Peyer's patch (tissue), 4 donors: ENCODE results near the gene AP5S1. TPM values are rescaled to one million over a fixed set of nuclear protein-coding genes. Genes with fewer than 3 reads are reported as not detected.
A peak's percentile ranks its signal among the peaks of the same experiment; 100 is the strongest.

Experiments
- DNase-seq, 3 donors: peaks; one replicate each; pipeline ENCODE4 v3.0.0-alpha.2; 2017 to 2019
- H3K27ac ChIP-seq, 4 donors: fragments of 200-600 bp; sonication (generic); one replicate each; pipeline ENCODE4 v1.5.1; 2016 to 2019
- H3K27me3 ChIP-seq, 2 donors: fragments of 200-600 bp; sonication (generic); one replicate each; pipeline ENCODE4 v1.5.1; 2019
- H3K36me3 ChIP-seq, 3 donors: fragments of 200-600 bp; sonication (generic); one replicate each; pipeline ENCODE4 v1.5.1; 2016 to 2019
- H3K4me1 ChIP-seq, 4 donors: fragments of 200-600 bp; sonication (generic); one replicate each; pipeline ENCODE4 v1.5.1; 2016 to 2019
- H3K4me3 ChIP-seq, 4 donors: fragments of 200-600 bp; sonication (generic); 1 replicate in 3 of 4; 2 replicates in 1 of 4; pipeline ENCODE4 v1.5.1; 2016 to 2019; ENCODE audit warnings: mild to moderate bottlenecking in 1 of 4
- H3K9me3 ChIP-seq, 4 donors: fragments of 200-600 bp; sonication (generic); one replicate each; pipeline ENCODE4 v1.5.1; 2016 to 2019; ENCODE audit warnings: mild to moderate bottlenecking in 1 of 4
- POLR2A ChIP-seq, 2 donors: fragments of 450-650 bp; IDR thresholded peaks; one replicate each; pipeline ENCODE4 v1.5.1; 2017; ENCODE audit warnings: antibody characterized with exemption in 2 of 2, mild to moderate bottlenecking in 2 of 2, moderate library complexity in 2 of 2
- total RNA-seq, 4 donors: library from RNA; depleted of rRNA; stranded (reverse); fragments of >200 nt; gene quantifications; one replicate each; pipeline ENCODE4 v1.1.0, GENCODE V29; 2016
- TF ChIP-seq, protein P1 (sequence below), 6 experiments: fragments of 450-650 bp in 4 of 6; fragments of 200-600 bp in 2 of 6; sonication (generic) in 1 of 6; IDR thresholded peaks; one replicate each; pipeline ENCODE4 v1.5.1; 2017 to 2019; ENCODE audit warnings: antibody characterized with exemption in 6 of 6, mild to moderate bottlenecking in 3 of 6, moderate library complexity in 1 of 6

AP5S1 gene
- total RNA-seq, 4 donors from 2014 or later = 11.6 to 26.4 (median 22.5) TPM

DNA sequence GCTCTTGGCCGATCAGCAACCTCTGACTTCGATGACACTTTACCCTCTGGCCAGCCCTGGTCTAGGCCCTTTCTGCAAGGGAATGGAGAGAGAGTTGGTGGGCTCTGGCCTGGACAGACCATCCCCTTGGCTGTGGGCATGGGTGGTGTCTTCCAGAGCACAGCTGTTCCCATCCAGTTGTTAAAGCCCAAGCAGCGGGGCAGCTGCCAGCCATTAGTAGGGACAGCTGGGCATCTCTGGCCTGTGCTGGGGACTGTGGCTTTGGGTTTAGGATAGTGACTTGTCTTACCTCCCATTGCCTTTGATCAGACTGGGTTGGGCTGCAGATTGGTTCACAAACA, 21.5 kb upstream of the AP5S1 start:
- peaks cover 0 to 37% (median 0%) of the 10 kb centered on the region in 3 donors for H3K36me3 ChIP-seq
- peak overlapping the region; percentile 96 to 97 (median 96) for H3K27ac ChIP-seq
- no peak for DNase-seq
- no peaks in the 10 kb centered on the region for H3K27me3 ChIP-seq
- peaks cover 16 to 43% (median 36%) of the 10 kb centered on the region in 4 donors for H3K4me1 ChIP-seq
- TF ChIP-seq, protein P1, sequence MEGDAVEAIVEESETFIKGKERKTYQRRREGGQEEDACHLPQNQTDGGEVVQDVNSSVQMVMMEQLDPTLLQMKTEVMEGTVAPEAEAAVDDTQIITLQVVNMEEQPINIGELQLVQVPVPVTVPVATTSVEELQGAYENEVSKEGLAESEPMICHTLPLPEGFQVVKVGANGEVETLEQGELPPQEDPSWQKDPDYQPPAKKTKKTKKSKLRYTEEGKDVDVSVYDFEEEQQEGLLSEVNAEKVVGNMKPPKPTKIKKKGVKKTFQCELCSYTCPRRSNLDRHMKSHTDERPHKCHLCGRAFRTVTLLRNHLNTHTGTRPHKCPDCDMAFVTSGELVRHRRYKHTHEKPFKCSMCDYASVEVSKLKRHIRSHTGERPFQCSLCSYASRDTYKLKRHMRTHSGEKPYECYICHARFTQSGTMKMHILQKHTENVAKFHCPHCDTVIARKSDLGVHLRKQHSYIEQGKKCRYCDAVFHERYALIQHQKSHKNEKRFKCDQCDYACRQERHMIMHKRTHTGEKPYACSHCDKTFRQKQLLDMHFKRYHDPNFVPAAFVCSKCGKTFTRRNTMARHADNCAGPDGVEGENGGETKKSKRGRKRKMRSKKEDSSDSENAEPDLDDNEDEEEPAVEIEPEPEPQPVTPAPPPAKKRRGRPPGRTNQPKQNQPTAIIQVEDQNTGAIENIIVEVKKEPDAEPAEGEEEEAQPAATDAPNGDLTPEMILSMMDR (IDR thresholded peaks at IDR 0.05) = no peak
- no peak for TF ChIP-seq POLR2A (IDR thresholded peaks at IDR 0.05)
- H3K9me3 ChIP-seq = no peaks in the 10 kb centered on the region
- H3K4me3 ChIP-seq = no peak overlapping the region

DNA sequence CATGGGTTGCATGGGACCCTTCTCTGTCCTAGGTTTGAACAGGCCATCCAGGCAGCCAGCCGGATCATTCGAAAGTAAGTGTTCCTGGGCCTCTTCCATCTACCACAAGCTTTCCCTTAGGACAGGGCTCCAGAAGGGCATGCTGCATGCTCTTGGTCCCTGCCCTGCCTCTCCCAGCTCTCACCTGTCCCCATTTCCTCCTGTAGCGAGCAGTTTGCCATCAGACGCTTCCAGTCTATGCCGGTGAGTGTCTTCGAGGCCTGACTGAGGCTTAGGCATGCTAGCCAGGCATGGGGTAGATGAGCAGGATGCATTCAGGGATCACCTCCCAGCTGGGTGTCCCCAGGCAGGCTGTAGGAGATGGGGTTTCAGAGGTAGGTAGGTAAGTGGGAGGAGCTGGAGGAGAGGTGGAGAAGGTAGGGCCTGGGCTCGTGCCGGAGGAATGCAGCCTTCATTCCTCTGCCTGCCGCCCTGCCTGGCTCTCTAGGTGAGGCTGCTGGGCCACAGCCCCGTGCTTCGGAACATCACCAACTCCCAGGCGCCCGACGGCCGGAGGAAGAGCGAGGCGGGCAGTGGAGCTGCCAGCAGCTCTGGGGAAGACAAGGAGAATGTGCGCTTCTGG, 20.0 kb upstream of the AP5S1 start:
- TF ChIP-seq POLR2A (IDR thresholded peaks at IDR 0.05) = no peak
- TF ChIP-seq, protein P1 (IDR thresholded peaks at IDR 0.05) = no peak
- Histone ChIP-seq H3K27ac (peak overlapping the region in 3 of 4 donors; percentile 96 to 97 (median 96)), H3K4me3 (no peak overlapping the region), H3K4me1 (peaks cover 16 to 48% (median 36%) of the 10 kb centered on the region in 4 donors), H3K27me3 (no peaks in the 10 kb centered on the region), H3K36me3 (peaks cover 0 to 52% (median 0%) of the 10 kb centered on the region in 3 donors), H3K9me3 (no peaks in the 10 kb centered on the region)
- no peak for DNase-seq

DNA sequence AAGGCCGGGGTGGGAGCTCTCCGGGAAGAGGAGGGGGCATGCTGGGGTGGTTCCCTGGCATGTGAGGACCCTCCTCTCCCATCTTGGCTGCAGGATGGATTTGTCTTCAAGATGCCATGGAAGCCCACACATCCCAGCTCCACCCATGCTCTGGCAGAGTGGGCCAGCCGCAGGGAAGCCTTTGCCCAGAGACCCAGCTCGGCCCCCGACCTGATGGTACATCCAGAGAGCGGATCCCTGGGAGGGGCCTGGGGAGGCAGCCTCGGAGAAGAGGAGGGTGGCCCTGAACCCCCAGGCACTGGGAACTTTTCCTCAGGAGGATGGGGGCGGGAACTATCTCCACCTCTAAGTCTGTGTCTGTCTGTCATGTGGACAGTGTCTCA, 19.5 kb upstream of the AP5S1 start:
- peak overlapping the region in 3 of 4 donors; percentile 96 to 97 (median 96) for H3K27ac ChIP-seq

DNA sequence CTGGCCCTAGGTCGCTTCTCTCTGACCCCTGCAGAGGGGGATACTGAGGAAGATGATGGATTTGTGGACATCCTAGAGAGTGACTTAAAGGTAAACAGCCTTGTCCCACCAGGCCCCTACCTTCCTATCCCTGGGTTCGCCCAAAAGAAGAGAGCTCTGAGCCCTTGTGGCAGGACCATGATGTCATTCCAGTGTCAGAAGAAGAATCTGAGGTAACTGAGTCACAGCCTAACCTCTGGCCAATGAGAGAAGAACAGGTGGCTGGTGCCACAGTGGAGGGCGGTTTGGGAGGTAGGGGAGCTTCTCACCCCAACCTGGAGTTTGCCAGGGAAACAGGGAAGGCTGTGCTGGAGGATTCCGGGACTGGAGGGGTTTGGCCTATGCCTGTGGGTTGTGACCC, 19.0 kb upstream of the AP5S1 start:
- peaks cover 21 to 57% (median 36%) of the 10 kb centered on the region in 4 donors for H3K4me1 ChIP-seq
- no peaks in the 10 kb centered on the region for H3K9me3 ChIP-seq
- H3K27ac ChIP-seq = peak overlapping the region in 1 of 4 donors; percentile 96
- peak in 1 of 3 donors; percentile 12 for DNase-seq
- H3K36me3 ChIP-seq = peaks cover 0 to 52% (median 0%) of the 10 kb centered on the region in 3 donors
- no peak overlapping the region for H3K4me3 ChIP-seq
- TF ChIP-seq, protein P1 (IDR thresholded peaks at IDR 0.05) = no peak
- no peak for TF ChIP-seq POLR2A (IDR thresholded peaks at IDR 0.05)
- H3K27me3 ChIP-seq = no peaks in the 10 kb centered on the region

More for the DNA sequence above, 19.5 kb upstream of the AP5S1 start:
- peaks cover 17 to 53% (median 36%) of the 10 kb centered on the region in 4 donors for H3K4me1 ChIP-seq
- peak in 1 of 3 donors; percentile 45 for DNase-seq
- TF ChIP-seq, protein P1 (IDR thresholded peaks at IDR 0.05) = no peak
- TF ChIP-seq POLR2A (IDR thresholded peaks at IDR 0.05) = no peak
- H3K36me3 ChIP-seq = peaks cover 0 to 52% (median 0%) of the 10 kb centered on the region in 3 donors
- H3K4me3 ChIP-seq = no peak overlapping the region
- H3K27me3 ChIP-seq = no peaks in the 10 kb centered on the region
- no peaks in the 10 kb centered on the region for H3K9me3 ChIP-seq

DNA sequence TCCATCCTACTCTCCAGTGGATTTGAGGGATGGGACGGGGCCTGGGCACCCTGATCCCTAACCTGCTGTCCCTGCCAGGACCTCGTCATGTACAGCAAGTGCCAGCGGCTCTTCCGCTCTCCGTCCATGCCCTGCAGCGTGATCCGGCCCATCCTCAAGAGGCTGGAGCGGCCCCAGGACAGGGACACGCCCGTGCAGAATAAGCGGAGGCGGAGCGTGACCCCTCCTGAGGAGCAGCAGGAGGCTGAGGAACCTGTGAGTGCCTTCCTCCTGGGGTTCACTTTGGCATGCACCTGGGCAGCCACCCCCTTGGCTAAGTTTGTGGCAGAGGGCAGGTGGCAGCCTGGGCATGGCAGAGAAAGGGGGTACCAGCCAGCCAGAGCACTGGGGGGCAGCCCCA, 18.5 kb upstream of the AP5S1 start:
- TF ChIP-seq, protein P1 (IDR thresholded peaks at IDR 0.05) = no peak
- TF ChIP-seq POLR2A (IDR thresholded peaks at IDR 0.05) = no peak
- H3K9me3 ChIP-seq = no peaks in the 10 kb centered on the region
- H3K27ac ChIP-seq = peak overlapping the region in 1 of 4 donors; percentile 25
- no peaks in the 10 kb centered on the region for H3K27me3 ChIP-seq
- H3K4me3 ChIP-seq = no peak overlapping the region
- DNase-seq = peak in 1 of 3 donors; percentile 35
- peaks cover 21 to 56% (median 31%) of the 10 kb centered on the region in 4 donors for H3K4me1 ChIP-seq
- H3K36me3 ChIP-seq = peaks cover 0 to 52% (median 0%) of the 10 kb centered on the region in 3 donors
